H1 (cell line): Measurements from ENCODE around the gene MYL11. TPM values are rescaled to one million over a fixed set of nuclear protein-coding genes. Genes with fewer than 3 reads are reported as not detected.

ENCODE experiments used
- CTCF ChIA-PET: fragments of 300-600 bp; sonication (Branson Sonifier 250); formaldehyde crosslinking; loops from one replicate; lab custom pipeline; 2021; ENCODE audit not compliant: partially characterized antibody; lab: Charles Lee
- POLR2A ChIA-PET: fragments of 300-600 bp; sonication (Branson Sonifier 250); formaldehyde crosslinking; loops from one replicate; lab custom pipeline; 2021; ENCODE audit warnings: inconsistent platforms; ENCODE audit not compliant: partially characterized antibody; lab: Charles Lee
- DNase-seq, 2 experiments: peaks; one replicate each; pipeline versions ENCODE4 v3.0.0 to v3.0.0-alpha.2; 2010 to 2022; ENCODE audit warnings: low spot score in 2 of 2, low read depth in 1 of 2, mixed read lengths in 1 of 2
- FAIRE-seq: peaks from 2 replicates; lab custom pipeline; 2011; peaks lifted over from hg19 to GRCh38; lab: Jason Lieb, UNC
- H2AFZ ChIP-seq: 2 replicates; pipeline ENCODE4 v1.8.1; 2012; ENCODE audit warnings: low read length, inconsistent platforms
- H2AK5ac ChIP-seq: 2 replicates; pipeline ENCODE4 v1.6.1; 2013; ENCODE audit warnings: low read depth, low read length
- H2BK120ac ChIP-seq: replicated peaks from 2 replicates; pipeline ENCODE3; 2013; ENCODE audit warnings: low read depth, low read length, inconsistent platforms
- H2BK12ac ChIP-seq: 2 replicates; pipeline ENCODE4 v1.6.1; 2013; ENCODE audit warnings: low read depth, low read length
- H2BK15ac ChIP-seq: 2 replicates; pipeline ENCODE4 v1.6.1; 2013; ENCODE audit warnings: low read length
- H2BK20ac ChIP-seq: 2 replicates; pipeline ENCODE4 v1.6.1; 2013; ENCODE audit warnings: low read length
- H2BK5ac ChIP-seq: 2 replicates; pipeline ENCODE4 v1.6.1; 2013; ENCODE audit warnings: low read depth, low read length
- H3K14ac ChIP-seq: 2 replicates; pipeline ENCODE4 v1.6.1; 2013; ENCODE audit warnings: inconsistent platforms; ENCODE audit not compliant: insufficient read length
- H3K18ac ChIP-seq: 2 replicates; pipeline ENCODE4 v1.6.1; 2013; ENCODE audit warnings: low read length; ENCODE audit errors: extremely low read depth
- H3K23ac ChIP-seq: 2 replicates; pipeline ENCODE4 v1.6.1; 2013; ENCODE audit warnings: inconsistent platforms; ENCODE audit not compliant: insufficient read length
- H3K23me2 ChIP-seq: 2 replicates; pipeline ENCODE4 v1.6.1; 2013; ENCODE audit warnings: low read depth, low read length
- H3K27ac ChIP-seq: 2 replicates; pipeline ENCODE4 v1.6.1; 2011; ENCODE audit warnings: low read depth, low read length, inconsistent platforms
- H3K27me3 ChIP-seq, 4 experiments: replicated peaks in 1 of 4; 1 replicate in 1 of 4; 2 replicates in 3 of 4; pipeline versions ENCODE4 v1.6.1 to v1.8.1; 2011 to 2013; ENCODE audit warnings: low read length in 3 of 4, mild to moderate bottlenecking in 3 of 4, inconsistent platforms in 2 of 4, mixed read lengths in 2 of 4, moderate library complexity in 1 of 4; ENCODE audit not compliant: control insufficient read depth in 3 of 4, insufficient read depth in 3 of 4; ENCODE audit errors: extremely low read depth in 1 of 4
- H3K36me3 ChIP-seq, 4 experiments: 2 replicates each; pipeline versions ENCODE4 v1.6.1 to v1.8.1; 2011 to 2013; ENCODE audit warnings: mild to moderate bottlenecking in 4 of 4, low read length in 3 of 4, moderate library complexity in 2 of 4, control low read depth in 1 of 4, inconsistent platforms in 1 of 4; ENCODE audit not compliant: insufficient read depth in 4 of 4, control insufficient read depth in 2 of 4
- H3K4ac ChIP-seq: replicated peaks from 2 replicates; pipeline ENCODE3; 2013; ENCODE audit warnings: low read length, low read depth, mixed read lengths, inconsistent platforms; ENCODE audit not compliant: insufficient read length
- H3K4me1 ChIP-seq, 4 experiments: replicated peaks in 1 of 4; 1 replicate in 1 of 4; 2 replicates in 3 of 4; pipeline versions ENCODE4 v1.6.1 to v1.8.1; 2011 to 2013; ENCODE audit warnings: low read length in 3 of 4, inconsistent platforms in 2 of 4, mixed read lengths in 1 of 4; ENCODE audit not compliant: insufficient read depth in 4 of 4, control insufficient read depth in 3 of 4
- H3K4me2 ChIP-seq, 2 experiments: 2 replicates each; pipeline versions ENCODE4 v1.6.1 to v1.8.1; 2011 to 2013; ENCODE audit warnings: low read depth in 2 of 2, low read length in 2 of 2, control low read depth in 1 of 2, inconsistent platforms in 1 of 2, mild to moderate bottlenecking in 1 of 2; ENCODE audit not compliant: insufficient read depth in 1 of 2
- H3K4me3 ChIP-seq, 4 experiments: fragments of 200-600, 300-600 bp in 1 of 4; sonication (generic), shearing (Covaris generic), sonication (Bioruptor Twin) in 1 of 4; 2 replicates each; pipeline versions ENCODE4 v1.5.1 to v1.8.1; 2011 to 2016; ENCODE audit warnings: low read length in 4 of 4, low read depth in 3 of 4, control low read depth in 2 of 4, inconsistent platforms in 2 of 4, mild to moderate bottlenecking in 2 of 4, mixed read lengths in 1 of 4, moderate library complexity in 1 of 4; ENCODE audit not compliant: insufficient read depth in 2 of 4; ENCODE audit errors: extremely low read depth in 1 of 4
- H3K56ac ChIP-seq: replicated peaks from 2 replicates; pipeline ENCODE3; 2013; ENCODE audit warnings: low read depth, mild to moderate bottlenecking, mixed read lengths, low read length, inconsistent platforms; ENCODE audit not compliant: insufficient read length
- H3K79me1 ChIP-seq: 2 replicates; pipeline ENCODE4 v1.6.1; 2013; ENCODE audit warnings: low read depth, low read length, control low read depth
- H3K79me2 ChIP-seq, 2 experiments: 2 replicates each; pipeline versions ENCODE4 v1.6.1 to v1.8.1; 2012 to 2013; ENCODE audit warnings: low read length in 2 of 2, mild to moderate bottlenecking in 2 of 2, inconsistent platforms in 1 of 2; ENCODE audit not compliant: insufficient read depth in 2 of 2, control insufficient read depth in 1 of 2
- H3K9ac ChIP-seq, 4 experiments: replicated peaks in 1 of 4; 1 replicate in 1 of 4; 2 replicates in 3 of 4; pipeline versions ENCODE4 v1.6.1 to v1.8.1; 2011 to 2013; ENCODE audit warnings: low read depth in 3 of 4, low read length in 3 of 4, control low read depth in 2 of 4, mild to moderate bottlenecking in 2 of 4, moderate library complexity in 2 of 4, inconsistent platforms in 1 of 4; ENCODE audit errors: extremely low read depth in 1 of 4
- H3K9me3 ChIP-seq, 2 experiments: 2 replicates each; pipeline versions ENCODE4 v1.6.1 to v1.8.1; 2012 to 2013; ENCODE audit warnings: mild to moderate bottlenecking in 2 of 2, moderate library complexity in 2 of 2, control low read depth in 1 of 2, inconsistent platforms in 1 of 2, low read depth in 1 of 2, low read length in 1 of 2, mixed read lengths in 1 of 2; ENCODE audit not compliant: insufficient read depth in 2 of 2
- H4K20me1 ChIP-seq, 2 experiments: replicated peaks in 1 of 2; 2 replicates each; pipeline versions ENCODE3 to v1.8.1; 2011 to 2013; ENCODE audit warnings: inconsistent platforms in 2 of 2, low read length in 2 of 2, mild to moderate bottlenecking in 1 of 2; ENCODE audit not compliant: insufficient read depth in 2 of 2, control insufficient read depth in 1 of 2
- H4K5ac ChIP-seq: 2 replicates; pipeline ENCODE4 v1.6.1; 2013; ENCODE audit warnings: low read length, low read depth, mixed read lengths, inconsistent platforms; ENCODE audit not compliant: insufficient read length
- H4K8ac ChIP-seq: 2 replicates; pipeline ENCODE4 v1.8.0; 2013; ENCODE audit warnings: mild to moderate bottlenecking, moderate library complexity, low read length, inconsistent platforms; ENCODE audit not compliant: insufficient read depth; ENCODE audit errors: extremely low read depth
- H4K91ac ChIP-seq: replicated peaks from 2 replicates; pipeline ENCODE3; 2013; ENCODE audit warnings: low read length, mixed read lengths, inconsistent platforms; ENCODE audit not compliant: insufficient read length
- CBX5 ChIP-seq: fragments of 300-800, 300-1000 bp; sonication (generic); IDR thresholded peaks from 2 replicates; pipeline ENCODE4 v1.7.1; 2016; ENCODE audit warnings: antibody characterized with exemption, low read length, low read depth
- CHD2 ChIP-seq: IDR thresholded peaks from 2 replicates; pipeline ENCODE4 v1.6.1; 2012; ENCODE audit warnings: low read length, improper control_type of control experiment
- EGR1 ChIP-seq: IDR thresholded peaks from 2 replicates; pipeline ENCODE4 v1.6.1; 2011; ENCODE audit warnings: low read depth, low read length, borderline replicate concordance
- FOSL1 ChIP-seq: IDR thresholded peaks from 2 replicates; pipeline ENCODE4 v1.6.1; 2011; ENCODE audit warnings: mild to moderate bottlenecking, low read depth, low read length, moderate library complexity; ENCODE audit not compliant: insufficient read depth
- GTF2F1 ChIP-seq: IDR thresholded peaks from 2 replicates; pipeline ENCODE4 v1.6.1; 2012; ENCODE audit warnings: low read depth, low read length, improper control_type of control experiment, borderline replicate concordance
- HDAC2 ChIP-seq, 2 experiments: fragments of 300-600 bp in 1 of 2; sonication (generic) in 1 of 2; IDR thresholded peaks; 2 replicates each; pipeline ENCODE4 v1.6.1; 2011 to 2012; ENCODE audit warnings: low read depth in 2 of 2, low read length in 2 of 2, mild to moderate bottlenecking in 2 of 2, moderate library complexity in 2 of 2, borderline replicate concordance in 1 of 2, inconsistent platforms in 1 of 2
- KDM1A ChIP-seq: fragments of 200-600, 300-600 bp; sonication (generic); IDR thresholded peaks from 2 replicates; pipeline ENCODE4 v1.7.1; 2016; ENCODE audit warnings: mild to moderate bottlenecking, low read length, borderline replicate concordance
- PHF8 ChIP-seq: fragments of 200-600 bp; sonication (generic); conservative IDR thresholded peaks from 2 replicates; pipeline ENCODE4 v1.7.1; 2012; ENCODE audit warnings: low read depth, mild to moderate bottlenecking, inconsistent platforms, low read length, moderate library complexity
- POLR2A ChIP-seq, 2 experiments: IDR thresholded peaks; 1 replicate in 1 of 2; 2 replicates in 1 of 2; pipeline ENCODE4 v1.6.1; 2011; ENCODE audit warnings: low read depth in 2 of 2, low read length in 2 of 2, mild to moderate bottlenecking in 2 of 2; ENCODE audit errors: control extremely low read depth in 1 of 2
- POU5F1 ChIP-seq: IDR thresholded peaks from 2 replicates; pipeline ENCODE4 v1.6.1; 2011; ENCODE audit warnings: low read depth, mild to moderate bottlenecking, low read length, moderate library complexity
- TAF1 ChIP-seq: IDR thresholded peaks from 2 replicates; pipeline ENCODE4 v1.6.1; 2011; ENCODE audit warnings: mild to moderate bottlenecking, low read depth, low read length
- WGBS, 2 experiments: shearing (Covaris generic) in 1 of 2; methylation state at CpG; one replicate each; pipeline versions ENCODE4 v1.1.6 to v1.1.7; 2013 to 2015; ENCODE audit warnings: low lambda C conversion rate in 2 of 2, mixed read lengths in 2 of 2, inconsistent platforms in 1 of 2, low coverage in 1 of 2, missing lambda C conversion rate in 1 of 2; ENCODE audit not compliant: insufficient replicate concordance in 2 of 2, insufficient coverage in 1 of 2, insufficient read length in 1 of 2; ENCODE audit errors: extremely low coverage in 1 of 2, missing lambda C conversion rate in 1 of 2; 5-methylcytosine and 5-hydroxymethylcytosine counted together
- polyA plus RNA-seq, 7 experiments: library from polyadenylated mRNA; depleted of rRNA in 3 of 7; stranded (reverse) in 5 of 7; unstranded in 2 of 7; fragments of >200 nt in 5 of 7; fragments of 200-250 nt in 2 of 7; gene quantifications; 1 replicate in 5 of 7; 2 replicates in 1 of 7; 4 replicates in 1 of 7; pipeline versions ENCODE4 v1.2.1 to v1.2.3, GENCODE V29; 2011 to 2013; ENCODE audit warnings: missing spikeins in 2 of 7, mixed read lengths in 2 of 7
- total RNA-seq: library from RNA; stranded (reverse); fragmentation: NEBNext Ultra II Directional; extraction: Animal tissue kit (Norgen Biotek cat#: 25700); gene quantifications from 2 replicates; pipeline ENCODE4 v1.2.1, GENCODE V29; 2021

Gene MYL11
- total and polyA plus RNA-seq, 2 of the 8 experiments (the other 6 are each of a cell fraction or from before 2014, with no cell fraction given), result 1.2 to 1.4 TPM

DNA sequence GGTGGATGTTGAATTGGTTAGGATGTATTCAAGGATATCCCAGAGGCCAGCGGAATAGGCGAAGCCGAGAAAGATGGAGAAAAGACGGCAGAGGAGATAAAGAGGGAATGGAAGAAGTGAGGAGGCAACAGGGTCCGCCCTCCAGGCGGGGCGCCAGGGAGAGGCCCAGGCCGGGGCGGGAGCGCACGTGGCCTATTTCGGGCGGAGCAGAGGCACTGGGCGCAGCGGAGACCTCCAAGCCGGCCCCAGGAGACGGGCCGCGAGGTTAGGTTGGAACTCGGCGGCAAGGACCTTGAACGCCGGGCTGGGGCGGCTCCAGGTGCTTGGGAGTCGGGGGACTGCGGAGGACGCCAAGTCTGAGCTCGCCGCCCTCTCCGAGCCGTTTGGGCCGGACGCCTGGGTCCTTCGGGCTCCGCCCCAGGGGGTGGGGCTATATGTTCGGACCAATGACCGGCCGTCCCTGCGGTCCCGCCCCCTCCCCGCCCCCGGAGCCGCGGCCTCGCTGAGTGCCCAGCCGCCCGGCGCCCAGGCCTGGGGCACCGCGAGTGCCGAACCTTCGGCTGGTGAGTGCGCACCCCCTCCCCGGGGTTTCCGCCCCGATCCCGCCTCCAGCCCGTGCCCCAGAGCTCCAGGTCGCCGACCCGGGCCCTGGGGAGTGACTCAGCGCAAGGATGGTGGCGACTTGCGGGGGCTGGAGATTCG, 32.7 kb downstream of the MYL11 start, which contains the start of gene ZNF771:
ZNF771 (plus strand) TSS at position 505 of the 702 bp plus-strand sequence. CDS start 448 bp downstream, outside the sequence.
- Histone ChIP-seq H3K56ac (peak within 1 kb of the TSS; percentile 92), H3K23ac (no peak within 1 kb of the TSS), H2AK5ac (peak within 1 kb of the TSS; percentile 91; the same call in 1 of the 2 replicates), H3K27ac (peak within 1 kb of the TSS; percentile 82), H4K8ac (peak within 1 kb of the TSS; percentile 89), H3K14ac (no peak within 1 kb of the TSS), H4K91ac (peak within 1 kb of the TSS; percentile 93), H3K23me2 (peaks cover 12% of the 10 kb centered on the region), H2BK20ac (0 out of 2 replicates have a peak within 1 kb of the TSS, but pooled peaks have one; percentile 29), H4K5ac (peak within 1 kb of the TSS; percentile 89), H3K4me1 (peaks cover 3 to 12% (median 4%) of the 10 kb centered on the region in 4 experiments; a peak in 6 of 7 replicates), H3K9ac (peak within 1 kb of the TSS; percentile 63 to 87 (median 78)), H2BK15ac (no peak within 1 kb of the TSS), H3K36me3 (peaks cover 0 to 8% (median 3%) of the 10 kb centered on the region in 4 experiments; a peak in 5 of 8 replicates), H2BK5ac (peak within 1 kb of the TSS; percentile 92; the same call in 1 of the 2 replicates), H3K79me2 (peaks cover 0 to 8% of the 10 kb centered on the region in 2 experiments; a peak in 2 of 4 replicates), H2AFZ (peak within 1 kb of the TSS; percentile 98), H3K79me1 (peaks cover 5% of the 10 kb centered on the region; the same call in 1 of the 2 replicates), H3K4me3 (peak within 1 kb of the TSS; percentile 74 to 85 (median 81)), H3K18ac (peak within 1 kb of the TSS; percentile 93), H3K4me2 (peak within 1 kb of the TSS; percentile 82 to 97), H2BK12ac (peak within 1 kb of the TSS; percentile 84; the same call in 1 of the 2 replicates), H2BK120ac (no peak within 1 kb of the TSS), H4K20me1 (peaks cover 0 to 16% of the 10 kb centered on the region in 2 experiments), H3K27me3 (no peaks in the 10 kb centered on the region; a peak in 1 of 7 replicates), H3K9me3 (no peaks in the 10 kb centered on the region), H3K4ac (peak within 1 kb of the TSS; percentile 94)
- FAIRE-seq (no peak), DNase-seq (peak; percentile 78 to 98)
- 2% methylated on average over 41 of the region's 65 CpGs; no CpG with 5 or more reads in 1 of the 2 experiments for WGBS, 2 experiments
- ChIA-PET CTCF (interaction anchor here (0.6 to 3.0 kb wide), 12 partner anchors 8 to 221 kb away, joined by 3 to 23 read pairs (median 4); partner anchors contain the start of genes DCTPP1, MYL11 and ZNF48), POLR2A (interaction anchor here (0.6 to 5.1 kb wide), 24 partner anchors 8 to 205 kb away, joined by 3 to 61 read pairs (median 4); partner anchors contain the start of genes CD2BP2, SEPTIN1, ZNF48 and ZNF688)
- TF ChIP-seq FOSL1 (0 out of 2 replicates have a peak, but pooled peaks have one; percentile 28), CBX5 (no peak), KDM1A (no peak), POLR2A (IDR thresholded peaks at IDR 0.05; ENCODE audit: control extremely low read depth in 1 of 2, low read depth in 2 of 2, low read length in 2 of 2) (peak; percentile 65 to 92), POU5F1 (no peak), GTF2F1 (no peak), EGR1 (peak; percentile 62; the same call in 1 of the 2 replicates), CHD2 (no peak), PHF8 (peak; percentile 85), TAF1 (peak; percentile 98), HDAC2 (IDR thresholded peaks at IDR 0.05; ENCODE audit: borderline replicate concordance in 1 of 2, low read depth in 2 of 2, low read length in 2 of 2) (no peak)
